Endothelial cell of umbilical vein (primary cell): ENCODE measurements around the gene GARIN5A. TPM values are rescaled to one million over a fixed set of nuclear protein-coding genes. Genes with fewer than 3 reads are reported as not detected.

Source experiments
- BruUV-seq: library from RNA; stranded (reverse); fragments of 400-500 nt; replicated peaks from 2 replicates; lab custom pipeline; 2021; lab: Mats Ljungman, UMichigan
- CTCF ChIA-PET: fragments of 300-600, 350-600 bp; sonication (Branson Sonifier 250); formaldehyde crosslinking; loops from one replicate; lab custom pipeline; 2021; ENCODE audit warnings: antibody characterized with exemption, inconsistent platforms; lab: Charles Lee
- POLR2A ChIA-PET: fragments of 300-600, 350-600 bp; sonication (Branson Sonifier 250); formaldehyde crosslinking; loops from one replicate; lab custom pipeline; 2021; ENCODE audit warnings: antibody characterized with exemption, inconsistent platforms; lab: Charles Lee
- DNase-seq: peaks from one replicate; pipeline ENCODE4 v3.0.0-alpha.2; 2011; ENCODE audit warnings: low read depth, low spot score
- FAIRE-seq: peaks from 2 replicates; lab custom pipeline; 2011; peaks lifted over from hg19 to GRCh38; lab: Jason Lieb, UNC
- H2AFZ ChIP-seq: 2 replicates; pipeline ENCODE4 v1.6.0; 2012; ENCODE audit warnings: low read depth, low read length, control low read depth, inconsistent platforms
- H3K27ac ChIP-seq: 2 replicates; pipeline ENCODE4 v1.5.1; 2011; ENCODE audit warnings: low read depth, mild to moderate bottlenecking, control low read depth, low read length, moderate library complexity; ENCODE audit not compliant: insufficient read depth
- H3K27me3 ChIP-seq, 2 experiments: 2 replicates each; pipeline versions ENCODE4 v1.6.0 to v1.6.1; 2011; ENCODE audit warnings: low read length in 2 of 2, mixed read lengths in 1 of 2; ENCODE audit not compliant: control insufficient read depth in 2 of 2, insufficient read depth in 2 of 2
- H3K36me3 ChIP-seq, 2 experiments: 2 replicates in 1 of 2; 3 replicates in 1 of 2; pipeline ENCODE4 v1.5.1; 2011; ENCODE audit warnings: low read length in 2 of 2, mild to moderate bottlenecking in 1 of 2, moderate library complexity in 1 of 2; ENCODE audit not compliant: control insufficient read depth in 2 of 2, insufficient read depth in 2 of 2; ENCODE audit errors: extremely low read depth in 1 of 2
- H3K4me1 ChIP-seq: 3 replicates; pipeline ENCODE4 v1.5.1; 2011; ENCODE audit warnings: mild to moderate bottlenecking, low read length; ENCODE audit not compliant: control insufficient read depth, insufficient read depth; ENCODE audit errors: extremely low read depth
- H3K4me2 ChIP-seq: 2 replicates; pipeline ENCODE4 v1.6.1; 2011; ENCODE audit warnings: low read length, control low read depth, mixed read lengths; ENCODE audit not compliant: insufficient read depth
- H3K4me3 ChIP-seq, 3 experiments: fragments of 200-600 bp in 1 of 3; sonication (generic), shearing (Covaris generic) in 1 of 3; replicated peaks in 1 of 3; 2 replicates each; pipeline ENCODE4 v1.5.1; 2011 to 2016; ENCODE audit warnings: control low read depth in 3 of 3, low read length in 3 of 3, mild to moderate bottlenecking in 2 of 3, inconsistent platforms in 1 of 3, low read depth in 1 of 3, moderate library complexity in 1 of 3; ENCODE audit not compliant: insufficient read depth in 1 of 3
- H3K79me2 ChIP-seq: 2 replicates; pipeline ENCODE4 v1.6.0; 2012; ENCODE audit warnings: low read length, inconsistent platforms; ENCODE audit not compliant: control insufficient read depth, insufficient read depth
- H3K9ac ChIP-seq: replicated peaks from 2 replicates; pipeline ENCODE3; 2011; ENCODE audit warnings: low read length, control low read depth; ENCODE audit not compliant: insufficient read depth; ENCODE audit errors: extremely low read depth
- H3K9me1 ChIP-seq: replicated peaks from 3 replicates; pipeline ENCODE4 v1.6.0; 2011; ENCODE audit warnings: mild to moderate bottlenecking, low read length; ENCODE audit not compliant: control insufficient read depth, insufficient read depth; ENCODE audit errors: extremely low read depth
- H3K9me3 ChIP-seq: replicated peaks from 2 replicates; pipeline ENCODE4 v1.5.1; 2012; ENCODE audit warnings: low read length, inconsistent platforms; ENCODE audit not compliant: control insufficient read depth, insufficient read depth
- H4K20me1 ChIP-seq: replicated peaks from 2 replicates; pipeline ENCODE3; 2011; ENCODE audit warnings: mild to moderate bottlenecking, low read length; ENCODE audit not compliant: control insufficient read depth, insufficient read depth; ENCODE audit errors: extremely low read depth
- EZH2 ChIP-seq: IDR thresholded peaks from 2 replicates; pipeline ENCODE4 v1.6.1; 2012; ENCODE audit warnings: borderline replicate concordance, low read depth, mild to moderate bottlenecking, moderate library complexity, low read length, inconsistent platforms; ENCODE audit not compliant: severe bottlenecking
- FOS ChIP-seq: IDR thresholded peaks from 2 replicates; pipeline ENCODE4 v1.6.1; 2011; ENCODE audit warnings: mild to moderate bottlenecking, low read length, moderate library complexity, borderline replicate concordance; ENCODE audit not compliant: insufficient read depth
- GATA2 ChIP-seq: IDR thresholded peaks from 2 replicates; pipeline ENCODE4 v1.7.0; 2011; ENCODE audit warnings: low read depth, mild to moderate bottlenecking, moderate library complexity, mixed read lengths, low read length; ENCODE audit not compliant: insufficient read length, insufficient read depth
- JUN ChIP-seq: IDR thresholded peaks from 2 replicates; pipeline ENCODE4 v1.6.1; 2011; ENCODE audit warnings: borderline replicate concordance, low read depth; ENCODE audit not compliant: insufficient read length, insufficient read depth
- MAX ChIP-seq: IDR thresholded peaks from 2 replicates; pipeline ENCODE4 v1.6.1; 2011; ENCODE audit not compliant: insufficient read depth, insufficient read length
- MYC ChIP-seq: IDR thresholded peaks from one replicate; pipeline ENCODE4 v1.6.1; 2011; ENCODE audit warnings: mild to moderate bottlenecking, low read depth, low read length
- POLR2A ChIP-seq: IDR thresholded peaks from 2 replicates; pipeline ENCODE4 v1.6.1; 2012; ENCODE audit warnings: low read depth, mild to moderate bottlenecking, control low read depth, low read length
- POLR2AphosphoS5 ChIP-seq: IDR thresholded peaks from 2 replicates; pipeline ENCODE4 v1.6.1; 2012; ENCODE audit warnings: low read depth, mild to moderate bottlenecking, control low read depth, low read length, moderate library complexity; ENCODE audit not compliant: insufficient read depth
- dilution Hi-C: fragments of 300-500 bp; cut with MboI; formaldehyde crosslinking; loops from one replicate; pipeline ENCODE4 v1.15.0; 2019; ENCODE audit warnings: low sequenced_read_pairs; ENCODE audit not compliant: extremely low pct_ligation_motif_present
- intact Hi-C: fragments of 100-400 bp; cut with micrococcal nuclease; formaldehyde crosslinking; loops from one replicate; pipeline ENCODE4 v1.10.0; 2022
- polyA plus RNA-seq, 4 experiments: library from polyadenylated mRNA; depleted of rRNA in 3 of 4; stranded (reverse) in 3 of 4; unstranded in 1 of 4; fragments of >200 nt; gene quantifications; 2 replicates each; pipeline versions ENCODE4 v1.2.1 to v1.2.3, GENCODE V29; 2011 to 2012; ENCODE audit warnings: missing spikeins in 1 of 4
- total RNA-seq: library from RNA; stranded (reverse); gene quantifications from 2 replicates; pipeline ENCODE4 v1.2.3, GENCODE V29; 2021
- TF ChIP-seq, protein P1 (sequence below), 2 donors: IDR thresholded peaks; 1 replicate in 1 of 2; 2 replicates in 1 of 2; pipeline ENCODE4 v1.5.1; 2011; ENCODE audit warnings: low read length in 2 of 2, mild to moderate bottlenecking in 2 of 2, moderate library complexity in 2 of 2, control low read depth in 1 of 2, inconsistent platforms in 1 of 2, low read depth in 1 of 2; ENCODE audit not compliant: insufficient read depth in 1 of 2; ENCODE audit errors: extremely low read depth in 1 of 2

Gene GARIN5A
- total and polyA plus RNA-seq, 2 donors (not counting 3 experiments of a cell fraction or from before 2014, with no cell fraction given): 0.44 to 0.76 TPM

GRCh38 chr19:50510700-50511068 lies 34.0 kb upstream of the GARIN5A start:
- intact Hi-C loops: loop anchor here (1.0 to 2.0 kb wide), 7 partner anchors 34 to 598 kb away; partner anchors contain the start of genes CTU1, EMC10, GARIN5A and NR1H2
- POLR2A ChIA-PET: interaction anchor here (0.6 to 1.0 kb wide), 3 partner anchors 50 to 181 kb away, joined by 3 to 5 read pairs (median 4); partner anchors contain the start of gene KCNC3
- peak overlapping the region; percentile 56 to 76 (median 75) for H3K4me3 ChIP-seq
- H3K9ac ChIP-seq: peak overlapping the region; percentile 92
- no peaks in the 10 kb centered on the region for H3K9me1 ChIP-seq
- FAIRE-seq (no peak), DNase-seq (no peak)
- no peaks in the 10 kb centered on the region for H3K79me2 ChIP-seq
- peak overlapping the region; percentile 39 for H3K27ac ChIP-seq
- peak overlapping the region; percentile 44 for H2AFZ ChIP-seq
- H3K36me3 ChIP-seq: no peaks in the 10 kb centered on the region
- H3K4me2 ChIP-seq: peak overlapping the region; percentile 92
- no peaks in the 10 kb centered on the region for H3K9me3 ChIP-seq
- no peaks in the 10 kb centered on the region for H4K20me1 ChIP-seq
- TF ChIP-seq FOS (no peak), MAX (no peak), POLR2AphosphoS5 (no peak), EZH2 (no peak), GATA2 (no peak), POLR2A (no peak), MYC (no peak), JUN (no peak)
- TF ChIP-seq, protein P1, sequence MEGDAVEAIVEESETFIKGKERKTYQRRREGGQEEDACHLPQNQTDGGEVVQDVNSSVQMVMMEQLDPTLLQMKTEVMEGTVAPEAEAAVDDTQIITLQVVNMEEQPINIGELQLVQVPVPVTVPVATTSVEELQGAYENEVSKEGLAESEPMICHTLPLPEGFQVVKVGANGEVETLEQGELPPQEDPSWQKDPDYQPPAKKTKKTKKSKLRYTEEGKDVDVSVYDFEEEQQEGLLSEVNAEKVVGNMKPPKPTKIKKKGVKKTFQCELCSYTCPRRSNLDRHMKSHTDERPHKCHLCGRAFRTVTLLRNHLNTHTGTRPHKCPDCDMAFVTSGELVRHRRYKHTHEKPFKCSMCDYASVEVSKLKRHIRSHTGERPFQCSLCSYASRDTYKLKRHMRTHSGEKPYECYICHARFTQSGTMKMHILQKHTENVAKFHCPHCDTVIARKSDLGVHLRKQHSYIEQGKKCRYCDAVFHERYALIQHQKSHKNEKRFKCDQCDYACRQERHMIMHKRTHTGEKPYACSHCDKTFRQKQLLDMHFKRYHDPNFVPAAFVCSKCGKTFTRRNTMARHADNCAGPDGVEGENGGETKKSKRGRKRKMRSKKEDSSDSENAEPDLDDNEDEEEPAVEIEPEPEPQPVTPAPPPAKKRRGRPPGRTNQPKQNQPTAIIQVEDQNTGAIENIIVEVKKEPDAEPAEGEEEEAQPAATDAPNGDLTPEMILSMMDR (IDR thresholded peaks at IDR 0.05; ENCODE audit: extremely low read depth in 1 of 2, insufficient read depth in 1 of 2, low read depth in 1 of 2, low read length in 2 of 2): no peak
- dilution Hi-C loops: no loop called here
- H3K4me1 ChIP-seq: peaks cover 7% of the 10 kb centered on the region
- CTCF ChIA-PET: interaction anchor here (0.8 to 1.7 kb wide), 7 partner anchors 19 to 273 kb away, joined by 3 to 10 read pairs (median 4); no protein-coding TSS in a partner anchor
- no peaks in the 10 kb centered on the region for H3K27me3 ChIP-seq
- BruUV-seq: no TSS peak
